Prostate gland (tissue), 2 donors: ENCODE data around the gene CLEC2D.

Experiments
- POLR2AphosphoS5 ChIP-seq: sonication (generic); formaldehyde crosslinking; IDR thresholded peaks from one replicate; pipeline ENCODE4 v1.6.1; 2017; ENCODE audit warnings: antibody characterized with exemption
- TF ChIP-seq, protein P1 (sequence below), 4 experiments: fragments of 200-600 bp in 2 of 4; fragments of 450-650 bp in 2 of 4; sonication (generic) in 2 of 4; IDR thresholded peaks; 1 replicate in 3 of 4; 2 replicates in 1 of 4; pipeline ENCODE4 v1.5.1; 2016 to 2019; ENCODE audit warnings: antibody characterized with exemption in 4 of 4, mild to moderate bottlenecking in 2 of 4, moderate library complexity in 2 of 4

DNA sequence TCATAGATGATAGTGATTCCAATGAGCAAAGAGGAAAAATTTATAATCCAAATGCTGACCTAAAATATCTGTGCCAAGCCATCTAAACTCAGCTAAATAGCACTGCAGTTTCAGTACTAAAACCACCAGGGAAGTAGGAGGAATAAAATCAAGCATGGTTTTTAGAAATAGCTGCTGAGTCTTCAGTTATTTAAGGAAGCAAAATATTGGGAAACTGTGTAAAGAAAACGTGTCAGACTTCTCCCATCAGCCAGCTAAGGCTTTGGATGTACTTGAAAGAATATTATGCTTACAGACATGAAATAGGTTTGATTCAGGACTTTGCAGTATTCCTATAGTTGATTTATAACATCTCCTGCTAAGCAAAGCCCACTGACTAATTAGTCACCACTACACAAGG is 24.7 kb downstream of the CLEC2D start:
- TF ChIP-seq, protein P1, sequence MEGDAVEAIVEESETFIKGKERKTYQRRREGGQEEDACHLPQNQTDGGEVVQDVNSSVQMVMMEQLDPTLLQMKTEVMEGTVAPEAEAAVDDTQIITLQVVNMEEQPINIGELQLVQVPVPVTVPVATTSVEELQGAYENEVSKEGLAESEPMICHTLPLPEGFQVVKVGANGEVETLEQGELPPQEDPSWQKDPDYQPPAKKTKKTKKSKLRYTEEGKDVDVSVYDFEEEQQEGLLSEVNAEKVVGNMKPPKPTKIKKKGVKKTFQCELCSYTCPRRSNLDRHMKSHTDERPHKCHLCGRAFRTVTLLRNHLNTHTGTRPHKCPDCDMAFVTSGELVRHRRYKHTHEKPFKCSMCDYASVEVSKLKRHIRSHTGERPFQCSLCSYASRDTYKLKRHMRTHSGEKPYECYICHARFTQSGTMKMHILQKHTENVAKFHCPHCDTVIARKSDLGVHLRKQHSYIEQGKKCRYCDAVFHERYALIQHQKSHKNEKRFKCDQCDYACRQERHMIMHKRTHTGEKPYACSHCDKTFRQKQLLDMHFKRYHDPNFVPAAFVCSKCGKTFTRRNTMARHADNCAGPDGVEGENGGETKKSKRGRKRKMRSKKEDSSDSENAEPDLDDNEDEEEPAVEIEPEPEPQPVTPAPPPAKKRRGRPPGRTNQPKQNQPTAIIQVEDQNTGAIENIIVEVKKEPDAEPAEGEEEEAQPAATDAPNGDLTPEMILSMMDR (IDR thresholded peaks at IDR 0.05), result no peak
- no peak for TF ChIP-seq POLR2AphosphoS5
